NCI-H2196 treated with DMSO at 0.1 percent for 48 hours (cell line): ENCODE data around the gene GNAQ.

Experiments
- DNase-seq: peaks from one replicate; lab custom pipeline; 2025; ENCODE audit not compliant: unreplicated experiment; lab: John Stamatoyannopoulos, UW

Gene GNAQ

DNA sequence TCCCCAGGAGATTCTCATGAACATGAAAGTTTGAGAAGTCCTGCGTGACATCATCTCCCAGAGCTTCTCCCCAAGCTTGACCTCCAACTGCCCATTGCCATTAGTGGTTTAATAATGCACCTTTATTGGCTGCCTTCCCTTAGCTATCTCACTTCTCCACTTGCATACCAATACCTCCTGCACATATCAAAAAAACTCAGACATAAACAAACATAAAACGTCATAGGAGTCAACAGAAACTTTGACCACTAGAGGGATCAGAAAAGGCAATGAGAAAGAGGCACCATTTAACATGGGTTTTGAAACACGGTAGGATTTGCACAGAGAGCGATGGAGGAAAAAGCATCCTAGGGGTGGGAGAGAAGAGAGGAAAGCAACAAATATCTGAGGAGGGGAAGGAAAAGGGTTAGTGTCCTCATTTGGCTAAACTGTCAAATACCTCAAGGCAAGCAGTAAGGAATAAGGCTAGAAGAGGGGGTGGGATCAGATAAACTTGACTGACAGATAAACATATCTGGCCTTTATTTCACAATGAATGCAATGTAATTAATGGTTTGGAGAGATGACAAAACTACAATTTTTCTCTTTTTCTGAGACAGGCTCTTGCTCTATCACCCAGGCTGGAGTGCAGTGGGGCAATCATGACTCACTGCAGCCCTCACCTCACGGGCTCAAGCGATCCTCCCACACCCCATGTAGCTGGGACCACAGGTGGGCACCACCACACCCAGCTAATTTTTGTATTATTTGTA, 27.0 kb downstream of the GNAQ start:
- DNase-seq: no peak

DNA sequence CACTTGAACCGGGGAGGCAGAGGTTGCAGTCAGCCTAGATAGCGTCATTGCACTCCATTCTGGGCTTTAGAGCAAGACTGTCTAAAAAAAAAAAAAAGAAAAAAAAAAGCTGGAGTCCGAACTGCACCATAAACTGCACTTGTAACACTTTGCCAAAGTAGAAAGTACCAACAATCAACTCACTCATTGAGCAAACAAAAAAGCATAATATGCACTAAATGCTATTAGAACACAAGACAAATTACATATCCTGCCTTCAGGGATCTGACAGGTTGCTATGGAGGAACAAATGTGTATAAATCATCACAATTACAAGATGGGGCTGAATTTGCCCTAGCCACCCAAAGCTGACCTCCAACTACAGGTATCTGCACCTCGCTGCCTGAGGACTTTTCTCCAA, 27.9 kb downstream of the GNAQ start:
- DNase-seq: no peak

DNA sequence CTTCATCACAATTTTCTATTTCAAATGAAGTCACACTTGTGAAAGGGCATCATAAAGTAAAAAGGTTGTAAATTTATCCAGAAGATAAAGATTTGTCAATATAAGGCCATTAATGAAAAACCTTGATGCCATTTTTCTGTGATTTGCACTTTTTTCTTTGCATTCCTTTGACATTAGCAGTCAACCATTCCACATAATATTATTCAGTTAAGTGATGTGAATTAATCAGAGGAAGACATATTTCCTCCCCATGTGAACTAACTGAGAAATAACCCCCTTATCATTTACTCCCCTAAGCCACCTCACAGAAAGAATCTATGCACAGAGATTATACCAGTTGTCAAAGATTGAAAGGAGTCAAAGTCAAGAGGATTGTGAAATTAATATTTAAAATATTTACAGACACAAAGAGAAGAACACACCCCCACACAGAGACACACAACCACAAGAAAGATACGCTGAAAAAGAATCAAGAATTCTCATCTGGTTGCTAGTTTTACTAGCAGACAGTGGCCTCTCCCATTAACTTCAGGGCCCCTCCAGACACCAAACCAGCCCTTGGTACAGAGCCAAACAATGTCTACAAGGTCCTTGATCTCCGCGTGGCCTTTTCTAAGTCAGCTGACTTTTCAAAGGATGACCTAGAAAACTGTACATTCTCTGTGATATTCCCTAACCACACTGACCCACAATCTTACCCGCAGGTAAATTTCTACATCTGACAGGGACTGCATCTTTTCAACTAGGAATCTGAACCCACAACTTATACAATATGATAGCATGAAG, 29.5 kb downstream of the GNAQ start:
- no peak for DNase-seq

DNA sequence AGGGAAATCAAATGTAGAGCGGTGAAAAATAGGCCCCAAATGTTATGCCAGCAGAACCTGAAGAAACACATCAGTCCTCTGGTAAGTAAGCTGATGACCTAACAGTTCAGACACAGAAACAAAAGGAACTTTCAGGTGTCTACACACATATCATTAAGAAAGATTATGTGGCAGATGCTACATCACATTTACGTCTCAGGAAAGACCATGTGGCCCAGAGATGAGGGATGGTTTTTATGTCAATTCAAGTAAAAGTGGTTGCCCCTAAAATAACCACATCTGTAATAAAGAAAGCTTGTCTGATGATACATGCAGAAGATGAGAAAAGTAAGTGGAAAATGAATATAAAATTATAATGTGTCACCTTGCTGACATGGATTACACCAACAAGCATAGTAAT, 31.4 kb downstream of the GNAQ start:
- DNase-seq: no peak

DNA sequence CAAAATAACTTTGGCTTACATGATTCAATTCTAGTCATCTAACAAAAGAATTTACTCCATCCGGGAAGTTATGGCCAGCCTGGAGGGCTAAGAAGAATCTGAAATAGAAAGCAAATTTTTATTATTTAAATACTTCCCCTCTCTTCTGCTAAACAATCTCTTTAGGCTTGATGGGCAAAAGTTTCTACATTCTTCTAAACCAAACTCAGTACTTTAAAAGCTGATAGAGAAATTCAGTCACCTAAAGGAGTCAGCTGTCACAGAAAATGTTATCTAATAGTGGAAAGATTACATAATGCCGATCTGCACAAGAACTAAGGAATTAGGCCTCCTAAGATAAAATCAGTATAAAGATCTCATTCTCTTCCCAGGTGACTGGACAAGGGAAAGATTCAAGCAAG, 32.4 kb downstream of the GNAQ start:
- no peak for DNase-seq

DNA sequence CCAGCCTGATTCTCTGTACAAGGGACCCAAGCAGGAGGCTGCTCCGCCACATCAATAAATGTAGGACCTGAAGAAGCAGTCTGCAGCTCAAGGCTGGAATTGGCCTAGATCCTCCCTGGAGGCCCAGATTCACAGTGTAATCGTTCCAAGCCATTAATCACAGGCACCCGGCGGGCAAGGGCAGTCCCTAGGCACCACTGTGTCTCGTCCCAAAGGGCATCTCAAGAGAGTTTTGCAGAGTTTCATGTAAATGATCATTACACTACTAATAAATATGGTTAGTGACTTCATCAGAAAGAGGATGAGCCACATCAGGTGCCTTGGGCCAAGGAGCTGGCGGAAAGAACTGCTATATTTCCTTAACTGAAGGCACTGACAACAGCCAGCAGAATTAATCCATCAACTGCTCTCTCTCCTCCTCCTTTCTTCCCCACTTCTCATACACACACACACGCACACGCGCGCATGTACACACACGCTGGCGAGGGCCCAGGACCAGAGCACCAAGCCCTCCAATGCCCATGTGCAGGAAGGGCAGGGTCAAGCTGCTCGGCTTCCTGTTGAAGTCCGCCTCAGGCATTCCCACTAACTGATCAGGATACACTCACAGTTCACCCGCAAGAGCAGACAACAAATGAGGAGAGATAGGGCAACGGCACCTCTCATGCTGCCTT, 33.9 kb downstream of the GNAQ start:
- no peak for DNase-seq

DNA sequence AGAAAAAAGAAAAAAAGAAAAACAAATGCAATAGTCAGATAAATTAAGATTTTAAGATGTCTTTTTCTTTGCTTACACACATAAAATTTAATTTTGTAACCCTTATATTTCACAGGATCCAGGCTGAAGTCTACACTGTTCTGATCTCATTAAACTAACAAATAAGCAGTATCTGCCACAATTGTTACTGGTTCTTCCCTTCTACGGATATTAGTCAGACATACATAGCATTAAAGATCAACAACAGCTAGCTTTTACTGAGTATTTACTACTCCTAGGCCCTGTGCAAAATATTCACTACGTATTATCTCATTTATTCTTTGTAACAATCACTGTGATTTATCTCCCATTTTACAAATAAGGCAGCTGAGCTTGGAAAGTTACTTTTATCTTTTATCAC, 34.9 kb downstream of the GNAQ start:
- DNase-seq: no peak

DNA sequence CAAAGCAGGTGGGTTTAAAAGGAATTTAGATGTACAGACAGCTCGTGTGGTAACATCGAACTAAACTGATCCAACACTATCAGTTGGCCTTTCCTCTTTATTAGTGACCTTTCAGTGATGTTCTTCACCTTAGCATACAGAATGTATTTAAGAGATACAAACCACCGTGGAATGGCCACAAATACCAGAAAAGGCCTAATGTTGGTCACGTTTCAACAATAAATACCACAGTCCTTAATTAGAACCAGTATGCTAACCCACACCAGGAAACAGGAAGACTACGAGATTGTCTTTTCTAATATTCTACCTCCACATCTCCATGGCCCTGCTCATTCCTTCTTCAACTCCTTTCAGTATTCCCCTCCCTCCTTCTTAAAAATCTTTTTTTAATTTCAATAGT, 40.4 kb downstream of the GNAQ start:
- no peak for DNase-seq

DNA sequence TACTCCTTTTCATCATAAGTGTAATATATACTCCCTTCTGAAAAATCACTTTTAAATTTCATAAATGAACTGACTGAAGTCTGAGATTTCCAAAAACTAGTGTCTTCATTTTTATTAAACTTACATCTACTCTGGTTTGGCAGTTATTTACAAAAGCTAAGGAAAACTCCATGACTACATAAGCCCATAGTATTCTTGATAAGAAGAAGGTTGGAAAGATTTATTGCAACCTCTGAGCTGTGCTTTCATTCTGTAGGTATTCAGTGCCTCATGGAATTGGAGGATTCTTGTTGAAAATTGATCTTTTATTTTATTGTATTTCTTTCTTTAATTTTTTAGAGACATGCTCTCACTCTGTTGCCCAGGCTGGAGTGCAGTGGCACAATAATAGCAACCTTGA, 41.7 kb downstream of the GNAQ start:
- DNase-seq: no peak

DNA sequence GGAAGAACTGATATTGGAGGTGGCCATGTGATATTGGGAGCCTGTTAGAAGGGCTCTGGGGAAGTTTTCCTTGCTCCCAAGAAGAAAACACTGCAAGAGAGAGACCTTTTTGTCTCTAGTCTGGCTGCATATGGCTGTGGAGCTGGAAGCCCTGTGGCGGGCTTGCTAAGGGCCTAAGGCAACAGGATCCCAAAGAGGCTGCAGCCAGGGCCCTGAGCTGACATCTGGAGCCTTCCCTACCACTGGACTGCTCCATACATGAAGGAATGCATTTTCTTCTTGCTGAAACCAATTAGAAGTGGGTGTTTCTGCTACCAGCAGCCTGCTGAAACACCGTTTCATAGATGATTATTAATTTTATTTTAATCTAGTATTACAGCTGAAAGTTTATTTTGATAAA, 42.2 kb downstream of the GNAQ start:
- no peak for DNase-seq

DNA sequence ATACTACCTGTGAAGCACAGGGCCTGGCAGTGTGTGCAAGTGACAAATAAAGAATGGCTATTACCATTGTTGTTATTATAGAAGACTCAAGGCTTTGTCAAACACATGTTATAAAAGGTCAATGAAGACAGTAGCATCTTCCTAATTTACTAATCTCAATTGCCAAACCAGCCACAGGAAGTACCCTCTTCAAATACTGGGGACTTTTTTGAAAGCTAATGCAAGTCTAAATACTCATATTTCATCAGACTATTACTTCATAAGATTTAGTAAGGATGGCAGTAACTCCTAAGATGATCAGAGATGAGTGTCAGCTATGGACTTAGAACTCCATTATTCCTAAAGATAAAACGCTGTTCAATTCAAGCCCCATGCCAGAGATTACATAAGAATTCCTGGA, 43.0 kb downstream of the GNAQ start:
- no peak for DNase-seq

DNA sequence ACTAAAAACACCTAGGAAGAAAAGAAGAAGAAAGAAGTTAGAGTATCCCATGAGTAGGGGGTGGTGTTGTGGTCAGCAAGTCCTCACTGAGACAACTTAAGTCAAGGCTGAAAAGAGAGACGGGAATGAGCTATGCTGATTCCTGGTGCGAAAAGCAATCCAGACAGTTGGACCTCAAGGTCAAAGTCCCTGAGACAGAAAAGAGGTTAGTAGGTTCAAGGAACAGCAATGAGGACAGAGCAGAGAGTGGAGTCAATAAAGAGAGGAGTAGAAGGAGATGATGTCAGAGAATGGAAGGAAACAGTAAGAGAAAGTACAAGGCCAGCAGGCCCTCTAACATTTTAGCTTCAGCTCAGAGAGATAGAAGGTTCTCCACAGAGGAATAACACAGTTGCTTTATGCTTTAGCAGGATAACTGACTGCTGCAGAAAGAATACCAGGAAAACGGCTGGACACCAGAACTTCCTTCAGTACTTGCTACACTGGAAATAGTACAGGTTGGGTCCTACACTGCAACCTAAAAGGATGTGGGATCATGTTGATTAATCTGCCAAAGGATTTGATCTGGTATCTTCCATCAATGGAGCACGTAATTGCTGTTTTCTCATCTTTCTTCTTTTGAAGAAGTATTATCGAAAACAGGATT, 43.6 kb downstream of the GNAQ start:
- DNase-seq: no peak

DNA sequence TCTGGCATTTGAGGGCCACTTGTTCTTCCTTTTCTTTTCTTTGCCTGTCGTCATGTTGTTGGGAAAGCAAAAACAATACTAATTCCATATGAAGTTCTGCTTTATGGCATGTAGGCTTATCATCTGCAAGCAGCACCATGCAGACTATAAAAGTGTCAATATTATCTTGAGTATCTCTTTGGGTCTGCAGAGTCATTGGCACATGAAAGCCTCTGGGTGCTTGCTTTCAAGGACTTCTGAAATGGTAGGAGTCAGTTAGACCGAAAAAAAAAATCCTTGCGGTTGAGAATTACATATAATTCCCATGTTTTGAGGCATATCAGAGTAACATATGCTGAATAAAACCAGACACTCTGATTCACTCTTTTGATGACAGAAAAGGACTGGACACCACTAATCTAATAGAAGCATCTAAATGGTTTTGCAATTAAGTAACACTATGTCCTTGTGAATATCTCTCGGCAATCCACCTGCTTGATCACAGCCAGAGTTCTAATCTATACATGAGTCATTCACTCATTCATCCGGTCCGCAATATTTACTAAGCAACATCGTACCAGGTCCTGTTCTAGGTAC, 44.4 kb downstream of the GNAQ start:
- DNase-seq: no peak

DNA sequence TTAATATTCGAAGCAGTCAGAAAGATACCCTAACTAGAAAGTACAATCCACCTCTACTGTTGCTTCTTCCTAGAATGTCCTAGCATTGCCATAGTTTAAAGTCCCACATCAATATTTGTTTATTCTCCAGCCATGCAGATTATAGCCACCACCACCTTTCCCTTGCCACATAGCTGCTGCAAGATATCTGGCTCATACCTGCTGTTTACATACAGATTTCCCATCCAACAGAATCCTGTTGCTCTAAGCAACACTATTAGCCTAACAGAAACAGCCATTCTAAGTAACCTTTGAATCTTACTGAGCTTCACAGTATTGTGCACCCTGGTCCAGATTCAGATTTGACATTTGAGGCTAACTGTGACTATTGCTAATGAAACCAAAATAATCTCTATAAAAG, 45.6 kb downstream of the GNAQ start:
- no peak for DNase-seq

DNA sequence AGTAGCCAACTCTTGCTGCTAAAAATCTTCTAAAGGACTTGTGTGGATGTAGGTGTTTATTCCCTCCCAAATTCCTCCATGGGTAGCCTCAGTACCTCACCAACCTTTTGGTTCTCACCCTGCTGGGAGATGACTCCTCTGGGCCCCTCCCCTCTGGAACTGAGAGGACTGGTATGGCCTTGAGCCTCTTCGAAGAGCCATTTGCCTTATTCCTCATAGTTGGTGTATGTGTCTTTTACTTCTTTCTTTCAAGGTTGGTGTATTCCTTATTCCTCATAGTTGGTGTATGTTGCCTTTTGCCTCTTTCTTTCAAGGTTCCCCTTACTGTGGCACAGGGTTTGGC, 48.3 kb downstream of the GNAQ start:
- no peak for DNase-seq

DNA sequence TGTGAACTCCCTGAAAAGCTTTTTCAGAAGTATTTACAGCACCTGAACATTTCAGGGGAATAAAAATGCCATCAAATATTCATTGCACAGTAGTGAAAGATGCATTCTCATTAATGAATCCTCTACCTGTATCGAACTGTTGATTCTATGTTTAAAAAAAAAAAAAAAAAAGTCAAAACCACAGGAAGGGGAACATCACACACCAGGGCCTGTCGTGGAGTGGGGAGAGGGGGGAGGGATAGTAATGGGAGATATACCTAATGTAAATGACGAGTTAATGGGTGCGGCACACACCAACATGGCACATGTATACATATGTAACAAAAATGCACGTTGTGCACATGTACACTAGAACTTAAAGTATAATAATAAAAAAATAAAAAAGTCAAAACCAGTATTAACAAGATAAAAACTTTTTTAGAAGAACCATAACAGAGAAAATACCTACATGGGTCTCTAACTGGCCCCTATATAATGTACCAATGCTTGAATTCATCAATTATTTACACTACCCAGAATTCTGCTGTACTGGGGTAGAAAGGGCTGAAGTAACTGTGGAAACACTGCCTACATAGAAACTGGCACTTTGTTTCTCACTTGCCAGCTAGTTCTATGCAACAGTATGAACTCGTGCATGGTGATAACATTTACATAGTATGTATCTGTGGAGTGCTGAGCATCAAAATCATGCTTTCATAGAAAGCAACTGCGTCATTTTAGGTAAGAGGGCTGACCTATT, 48.9 kb downstream of the GNAQ start:
- no peak for DNase-seq

DNA sequence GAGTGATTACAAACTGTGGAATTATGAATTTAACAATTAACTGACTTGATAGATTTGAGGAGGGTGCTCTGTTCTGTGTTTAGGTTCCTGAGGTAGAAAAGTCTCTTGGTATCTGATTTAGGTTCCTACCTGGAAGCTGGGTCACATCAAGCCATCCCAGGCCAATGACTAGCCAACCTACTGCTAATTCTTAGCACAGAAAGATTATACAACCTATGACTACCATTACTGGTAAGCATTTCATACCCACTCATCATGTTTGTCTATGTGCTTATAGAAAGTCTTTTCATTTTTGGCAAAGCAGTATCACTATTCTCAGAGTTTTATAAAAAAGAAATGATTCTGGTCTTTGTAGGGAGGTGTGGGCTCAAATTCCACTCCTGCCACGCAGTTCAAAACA, 49.7 kb downstream of the GNAQ start:
- DNase-seq: no peak

DNA sequence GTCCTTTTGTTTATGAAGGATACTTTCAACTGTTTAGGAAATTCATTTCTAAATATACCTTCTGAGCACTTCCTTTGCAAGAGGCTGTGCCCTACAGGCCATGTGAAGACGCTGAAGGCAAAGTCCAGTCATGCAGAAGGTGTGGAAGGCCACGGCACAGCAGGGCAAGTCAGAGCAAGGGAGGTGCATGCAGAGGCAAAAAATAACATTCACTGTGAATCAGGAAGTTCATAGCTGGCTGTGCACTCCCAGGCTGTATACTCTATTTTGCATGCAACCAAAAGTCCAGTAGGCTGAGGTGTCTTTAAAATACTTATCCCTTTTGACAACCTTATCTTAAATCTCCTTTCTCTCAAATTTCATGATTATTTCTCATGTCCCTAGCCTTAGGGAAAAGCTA, 50.3 kb downstream of the GNAQ start:
- DNase-seq: no peak

DNA sequence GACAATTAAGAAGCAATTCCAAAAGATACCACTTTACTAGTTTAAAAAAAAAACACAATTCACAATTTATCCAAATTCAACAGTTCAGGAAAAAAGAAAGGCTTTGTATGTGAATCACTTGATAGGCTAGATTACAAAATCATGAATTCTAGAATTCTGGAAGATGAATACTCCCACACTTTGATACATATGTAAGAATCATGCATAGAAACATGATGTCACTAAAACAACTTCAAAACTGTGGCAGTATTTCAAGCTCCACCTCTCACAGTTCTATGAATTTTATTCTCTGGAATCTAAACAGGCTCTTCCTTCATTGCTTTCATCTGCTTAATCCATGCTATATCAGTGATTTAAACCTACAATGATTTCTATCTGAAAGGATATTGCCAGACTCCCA, 51.0 kb downstream of the GNAQ start:
- no peak for DNase-seq

DNA sequence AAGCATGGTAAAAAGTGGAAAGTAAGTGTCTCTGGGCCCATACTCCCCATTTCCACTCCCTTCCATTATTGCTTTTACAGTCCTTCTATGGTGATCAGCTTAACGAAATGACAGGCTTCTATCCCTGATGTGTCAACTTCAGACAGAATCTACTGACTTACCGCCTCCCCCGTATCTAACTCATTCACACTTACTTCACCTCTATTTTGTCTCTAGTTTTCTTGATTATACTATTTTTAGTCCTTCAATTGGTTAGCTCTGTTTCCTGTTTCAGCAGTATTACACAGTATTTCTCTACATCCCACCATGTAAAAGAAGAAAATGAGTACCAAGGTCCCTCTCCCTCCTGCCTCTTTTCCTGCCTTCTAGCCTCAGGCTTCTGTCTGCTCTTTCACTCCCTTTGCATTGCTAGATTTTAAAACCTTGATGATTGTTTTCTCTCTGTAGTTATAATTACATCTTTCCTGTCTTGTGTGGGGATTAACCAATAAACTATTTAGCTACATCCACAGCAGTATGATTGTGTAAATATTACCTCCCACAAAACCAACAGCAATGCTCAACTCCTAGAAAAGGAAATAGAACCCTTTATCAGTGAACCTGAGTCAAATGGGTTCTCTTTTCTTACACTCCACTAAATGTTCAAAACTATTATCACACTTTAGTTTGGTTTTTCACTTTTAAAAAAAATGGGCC, 53.4 kb downstream of the GNAQ start:
- DNase-seq: no peak
